HepG2 (cell line): ENCODE results near the gene ARHGAP12. TPM values are rescaled to one million over a fixed set of nuclear protein-coding genes. Genes with fewer than 3 reads are reported as not detected.

ENCODE experiments used
- DMTF1 ChIP-seq: sonication (generic); formaldehyde crosslinking; IDR thresholded peaks from 2 replicates; pipeline ENCODE4 v1.4.0; 2020; ENCODE audit warnings: mild to moderate bottlenecking, missing genetic modification reagents
- DNMT1 ChIP-seq: sonication (generic); formaldehyde crosslinking; IDR thresholded peaks from 2 replicates; pipeline ENCODE4 v1.5.1; 2020; ENCODE audit warnings: mild to moderate bottlenecking, missing genetic modification reagents
- GATAD1 ChIP-seq: IDR thresholded peaks from 2 replicates; pipeline ENCODE4 v1.6.1; 2016; ENCODE audit warnings: missing genetic modification reagents, missing compliant biosample characterization
- GRHL1 ChIP-seq: sonication (generic); formaldehyde crosslinking; conservative IDR thresholded peaks from 2 replicates; pipeline ENCODE4 v1.8.0; 2022; ENCODE audit warnings: missing genetic modification reagents
- IRX3 ChIP-seq: sonication (generic); formaldehyde crosslinking; IDR thresholded peaks from 2 replicates; pipeline ENCODE4 v1.8.1; 2023; ENCODE audit warnings: mild to moderate bottlenecking, low read depth, missing genetic modification reagents, borderline replicate concordance
- KDM4B ChIP-seq: sonication (generic); formaldehyde crosslinking; IDR thresholded peaks from 2 replicates; pipeline ENCODE4 v1.4.0; 2020; ENCODE audit warnings: missing genetic modification reagents
- MXD1 ChIP-seq: sonication (generic); formaldehyde crosslinking; IDR thresholded peaks from 2 replicates; pipeline ENCODE4 v1.4.0; 2020; ENCODE audit warnings: mild to moderate bottlenecking, missing genetic modification reagents
- POLR2AphosphoS2 ChIP-seq: IDR thresholded peaks from 2 replicates; pipeline ENCODE4 v1.6.1; 2011; ENCODE audit warnings: low read depth, low read length, improper control_type of control experiment
- SOX6 ChIP-seq, 2 experiments: fragments of 450-650 bp in 1 of 2; sonication (generic) in 1 of 2; formaldehyde crosslinking in 1 of 2; IDR thresholded peaks; 2 replicates each; pipeline versions ENCODE4 v1.4.0 to v1.6.1; 2017 to 2020; ENCODE audit warnings: antibody characterized with exemption in 1 of 2, mild to moderate bottlenecking in 1 of 2, missing genetic modification reagents in 1 of 2
- ZFP90 ChIP-seq: sonication (generic); formaldehyde crosslinking; IDR thresholded peaks from 2 replicates; pipeline ENCODE4 v1.8.0; 2022; ENCODE audit warnings: missing genetic modification reagents, mild to moderate bottlenecking, inconsistent platforms, borderline replicate concordance
- ZNF20 ChIP-seq: sonication (generic); formaldehyde crosslinking; IDR thresholded peaks from 2 replicates; pipeline ENCODE4 v1.4.0; 2020; ENCODE audit warnings: mild to moderate bottlenecking, moderate library complexity, missing genetic modification reagents
- ZNF331 ChIP-seq: sonication (generic); formaldehyde crosslinking; IDR thresholded peaks from 2 replicates; pipeline ENCODE4 v1.4.0; 2020; ENCODE audit warnings: missing genetic modification reagents
- ZNF468 ChIP-seq: sonication (generic); formaldehyde crosslinking; IDR thresholded peaks from 2 replicates; pipeline ENCODE4 v1.8.0; 2022; ENCODE audit warnings: mild to moderate bottlenecking, moderate library complexity, missing genetic modification reagents
- ZNF574 ChIP-seq: sonication (generic); formaldehyde crosslinking; IDR thresholded peaks from 2 replicates; pipeline ENCODE4 v1.4.0; 2020; ENCODE audit warnings: missing genetic modification reagents
- ZNF607 ChIP-seq: sonication (generic); formaldehyde crosslinking; IDR thresholded peaks from 2 replicates; pipeline ENCODE4 v1.5.1; 2020; ENCODE audit warnings: missing genetic modification reagents, mild to moderate bottlenecking, borderline replicate concordance
- ZNF800 ChIP-seq: sonication (generic); formaldehyde crosslinking; IDR thresholded peaks from 2 replicates; pipeline ENCODE4 v1.4.0; 2020; ENCODE audit warnings: missing genetic modification reagents
- ZSCAN21 ChIP-seq: sonication (generic); formaldehyde crosslinking; IDR thresholded peaks from 2 replicates; pipeline ENCODE4 v1.8.0; 2022; ENCODE audit warnings: mild to moderate bottlenecking, missing genetic modification reagents, moderate library complexity, borderline replicate concordance
- polyA plus RNA-seq, 8 experiments: library from polyadenylated mRNA; depleted of rRNA in 3 of 8; stranded (reverse) in 7 of 8; unstranded in 1 of 8; fragments of >200 nt; fragmentation: Illumina TruSeq in 4 of 8; extraction: Trizol in 4 of 8; gene quantifications; 2 replicates each; pipeline versions ENCODE4 v1.2.1 to v1.2.3, GENCODE V29; 2011 to 2016; ENCODE audit warnings: low read depth in 4 of 8, missing spikeins in 1 of 8, mixed read lengths in 1 of 8; ENCODE audit not compliant: insufficient read depth in 1 of 8
- total RNA-seq, 5 experiments: library from RNA; depleted of rRNA; stranded (reverse); fragments of >200 nt; fragmentation: Illumina TruSeq; extraction: Trizol; gene quantifications; 2 replicates each; pipeline ENCODE4 v1.2.3, GENCODE V29; 2016; ENCODE audit warnings: low read depth in 1 of 5

ARHGAP12 gene
- total and polyA plus RNA-seq, 2 of the 13 experiments (the other 11 are each of a cell fraction or from before 2014, with no cell fraction given), result 25.0 to 54.6 TPM

- TF ChIP-seq ZSCAN21 (CRISPR knock-in tag) (no peak), DMTF1 (no peak), MXD1 (CRISPR knock-in tag) (no peak), ZNF607 (CRISPR knock-in tag) (no peak), ZNF574 (CRISPR knock-in tag) (no peak), SOX6 (IDR thresholded peaks at IDR 0.05) (no peak), SOX6 (CRISPR knock-in tag; IDR thresholded peaks at IDR 0.05) (peak; percentile 29; the same call in 1 of the 2 replicates), ZFP90 (CRISPR knock-in tag) (no peak), GRHL1 (CRISPR knock-in tag) (no peak), ZNF20 (CRISPR knock-in tag) (no peak), ZNF331 (CRISPR knock-in tag) (no peak), GATAD1 (no peak), ZNF468 (CRISPR knock-in tag) (no peak), KDM4B (CRISPR knock-in tag) (no peak), DNMT1 (CRISPR knock-in tag) (no peak), ZNF800 (CRISPR knock-in tag) (no peak; the same call in 1 of the 2 replicates), POLR2AphosphoS2 (no peak), IRX3 (CRISPR knock-in tag) (no peak)
Observed at GRCh38 chr10:31947144-31947926, 18.7 kb upstream of the ARHGAP12 start (continued).
